Measurements from ENCODE around the gene MAP4K1. TPM values are rescaled to one million over a fixed set of nuclear protein-coding genes. Genes with fewer than 3 reads are reported as not detected.
"Not testable (repeated sequence)": the region's sequence is repeated elsewhere in the genome, so short reads cannot be mapped to it uniquely, and the experiment has no call there.

Gene MAP4K1
- polyA plus RNA-seq, 3 donors: 19.8 to 41.3 (median 22.4) TPM

DNA sequence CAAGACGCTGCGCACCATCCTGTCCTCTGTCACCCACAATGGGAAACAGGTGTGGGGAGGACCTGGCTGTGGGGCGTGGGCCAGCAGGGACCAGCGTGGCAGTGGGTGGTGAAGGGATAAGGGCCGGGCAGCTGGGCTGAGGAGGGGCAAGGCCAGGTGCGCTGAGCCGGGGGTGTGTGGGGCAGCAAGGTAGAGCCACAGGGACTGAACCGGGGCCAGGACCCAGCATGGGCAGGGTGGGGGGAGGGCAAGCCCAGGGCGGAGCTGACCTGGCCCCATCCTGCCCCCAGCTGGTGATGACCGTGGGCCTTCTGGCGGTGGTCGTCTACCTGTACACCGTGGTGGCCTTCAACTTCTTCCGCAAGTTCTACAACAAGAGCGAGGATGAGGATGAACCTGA, 37.7 kb downstream of the MAP4K1 start:
- H3K4me3 ChIP-seq (replicated peaks in 1 of 3; ENCODE audit: low read depth in 2 of 3, low read length in 3 of 3): no peak overlapping the region
- intact Hi-C loops (cut with micrococcal nuclease): no loop called here
- no peak overlapping the region for H3K9ac ChIP-seq (ENCODE audit: insufficient read depth, low read length, poor library complexity, severe bottlenecking)
- H3K27ac Mint-ChIP-seq: no peak overlapping the region
- H3K36me3 Mint-ChIP-seq: no peaks in the 10 kb centered on the region
- H4K20me1 ChIP-seq (ENCODE audit: insufficient read depth, low read length): no peaks in the 10 kb centered on the region
- peaks cover 36% of the 10 kb centered on the region for H3K4me1 Mint-ChIP-seq
- peaks cover 0 to 5% (median 0%) of the 10 kb centered on the region in 3 donors for H3K27me3 Mint-ChIP-seq (ENCODE audit: low read depth in 3 of 3)
- H2AFZ ChIP-seq (ENCODE audit: insufficient read depth, low read depth, low read length, poor library complexity, severe bottlenecking): no peak overlapping the region
- H3K27ac ChIP-seq (ENCODE audit: low read depth in 1 of 2, low read length in 2 of 2): no peak overlapping the region
- H3K4me3 Mint-ChIP-seq: no peak overlapping the region
- H3K36me3 ChIP-seq (replicated peaks in 1 of 2; ENCODE audit: control insufficient read depth in 1 of 2, insufficient read depth in 2 of 2, low read length in 2 of 2): no peaks in the 10 kb centered on the region
- H3K9me3 Mint-ChIP-seq: peaks cover 0 to 2% (median 0%) of the 10 kb centered on the region in 7 donors
- peaks cover 38 to 42% of the 10 kb centered on the region in 2 donors for H3K4me1 ChIP-seq (ENCODE audit: control insufficient read depth in 1 of 2, insufficient read depth in 2 of 2, low read length in 2 of 2)
- 93% methylated on average over 12 of the region's 15 CpGs for WGBS (ENCODE audit: insufficient coverage)
- no peak for DNase-seq
- H3K79me2 ChIP-seq (ENCODE audit: insufficient read depth, low read length): no peaks in the 10 kb centered on the region
- no peaks in the 10 kb centered on the region for H3K27me3 ChIP-seq (ENCODE audit: control insufficient read depth in 2 of 2, insufficient read depth in 2 of 2, low read length in 2 of 2)
- no peaks in the 10 kb centered on the region for H3K9me3 ChIP-seq (replicated peaks in 1 of 2; ENCODE audit: control insufficient read depth in 1 of 2, insufficient read depth in 1 of 2, low read length in 2 of 2)
- TF ChIP-seq, protein P1, sequence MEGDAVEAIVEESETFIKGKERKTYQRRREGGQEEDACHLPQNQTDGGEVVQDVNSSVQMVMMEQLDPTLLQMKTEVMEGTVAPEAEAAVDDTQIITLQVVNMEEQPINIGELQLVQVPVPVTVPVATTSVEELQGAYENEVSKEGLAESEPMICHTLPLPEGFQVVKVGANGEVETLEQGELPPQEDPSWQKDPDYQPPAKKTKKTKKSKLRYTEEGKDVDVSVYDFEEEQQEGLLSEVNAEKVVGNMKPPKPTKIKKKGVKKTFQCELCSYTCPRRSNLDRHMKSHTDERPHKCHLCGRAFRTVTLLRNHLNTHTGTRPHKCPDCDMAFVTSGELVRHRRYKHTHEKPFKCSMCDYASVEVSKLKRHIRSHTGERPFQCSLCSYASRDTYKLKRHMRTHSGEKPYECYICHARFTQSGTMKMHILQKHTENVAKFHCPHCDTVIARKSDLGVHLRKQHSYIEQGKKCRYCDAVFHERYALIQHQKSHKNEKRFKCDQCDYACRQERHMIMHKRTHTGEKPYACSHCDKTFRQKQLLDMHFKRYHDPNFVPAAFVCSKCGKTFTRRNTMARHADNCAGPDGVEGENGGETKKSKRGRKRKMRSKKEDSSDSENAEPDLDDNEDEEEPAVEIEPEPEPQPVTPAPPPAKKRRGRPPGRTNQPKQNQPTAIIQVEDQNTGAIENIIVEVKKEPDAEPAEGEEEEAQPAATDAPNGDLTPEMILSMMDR (IDR thresholded peaks at IDR 0.05): no peak
- H3K4me2 ChIP-seq (replicated peaks; ENCODE audit: extremely low read depth, low read length, poor library complexity, severe bottlenecking): no peak overlapping the region

DNA sequence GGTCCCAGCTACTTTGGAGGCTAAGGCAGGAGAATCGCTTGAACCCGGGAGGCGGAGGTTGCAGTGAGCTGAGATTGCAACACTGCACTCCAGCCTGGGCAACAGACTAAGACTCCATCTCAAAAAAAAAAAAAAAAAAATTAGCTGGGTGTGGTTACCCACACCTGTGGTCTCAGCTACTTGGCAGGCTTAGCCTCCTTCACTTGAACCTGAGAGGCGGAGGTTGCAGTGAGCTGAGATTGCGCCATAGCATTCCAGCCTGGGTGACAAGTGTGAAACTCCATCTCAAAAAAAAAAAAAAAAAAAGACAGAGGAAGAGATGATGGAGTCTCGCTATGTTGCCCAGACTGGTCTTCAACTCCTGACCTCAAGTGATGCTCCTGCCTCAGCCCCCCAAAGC, 38.4 kb downstream of the MAP4K1 start:
- H3K4me1 Mint-ChIP-seq: peaks cover 32% of the 10 kb centered on the region
- DNase-seq; H2AFZ ChIP-seq (ENCODE audit: insufficient read depth, low read depth, low read length, poor library complexity, severe bottlenecking); H3K36me3 ChIP-seq (replicated peaks in 1 of 2; ENCODE audit: control insufficient read depth in 1 of 2, insufficient read depth in 2 of 2, low read length in 2 of 2); H3K4me3 ChIP-seq (replicated peaks in 1 of 3; ENCODE audit: low read depth in 2 of 3, low read length in 3 of 3); H3K9ac ChIP-seq (ENCODE audit: insufficient read depth, low read length, poor library complexity, severe bottlenecking); H3K27me3 ChIP-seq (ENCODE audit: control insufficient read depth in 2 of 2, insufficient read depth in 2 of 2, low read length in 2 of 2); H3K4me2 ChIP-seq (replicated peaks; ENCODE audit: extremely low read depth, low read length, poor library complexity, severe bottlenecking); H3K9me3 Mint-ChIP-seq; H3K36me3 Mint-ChIP-seq; H3K27me3 Mint-ChIP-seq (ENCODE audit: low read depth in 3 of 3); H3K79me2 ChIP-seq (ENCODE audit: insufficient read depth, low read length); H3K9me3 ChIP-seq (replicated peaks in 1 of 2; ENCODE audit: control insufficient read depth in 1 of 2, insufficient read depth in 1 of 2, low read length in 2 of 2); H3K4me3 Mint-ChIP-seq; H3K27ac ChIP-seq (ENCODE audit: low read depth in 1 of 2, low read length in 2 of 2); H4K20me1 ChIP-seq (ENCODE audit: insufficient read depth, low read length); intact Hi-C loops (cut with micrococcal nuclease): not testable (repeated sequence)
- WGBS (ENCODE audit: insufficient coverage): 40% methylated on average over 1 of the region's 6 CpGs
- H3K4me1 ChIP-seq (ENCODE audit: control insufficient read depth in 1 of 2, insufficient read depth in 2 of 2, low read length in 2 of 2): peaks cover 31 to 34% of the 10 kb centered on the region in 2 donors
- H3K27ac Mint-ChIP-seq: peak overlapping the region in 1 of 7 donors; percentile 2

Measured in CD14-positive monocyte (primary cell).